ENCODE data around the gene MBP.

The MBP gene

DNA sequence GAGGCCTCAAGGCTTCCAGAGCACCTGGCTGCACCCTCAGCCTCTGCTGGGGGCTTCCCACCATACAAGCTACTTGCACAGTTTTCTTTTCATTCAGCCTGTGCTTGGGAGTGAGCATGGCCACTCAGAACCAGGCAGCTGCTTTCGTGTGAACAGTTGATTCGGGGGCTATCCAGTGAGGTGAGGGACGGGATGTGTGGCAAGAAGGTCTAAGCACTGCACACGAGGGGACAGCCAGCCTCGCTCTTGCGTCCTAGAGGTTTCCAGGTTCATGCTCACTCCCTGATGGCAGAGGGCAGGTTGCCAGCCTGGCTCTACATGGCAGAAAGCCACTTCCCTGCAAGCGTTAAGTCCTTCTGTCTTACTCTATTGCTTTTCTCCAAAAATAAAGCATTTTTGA, 146.2 kb downstream of the MBP start:
- no peak for DNase-seq (ENCODE audit: low read depth in 2 of 2)

DNA sequence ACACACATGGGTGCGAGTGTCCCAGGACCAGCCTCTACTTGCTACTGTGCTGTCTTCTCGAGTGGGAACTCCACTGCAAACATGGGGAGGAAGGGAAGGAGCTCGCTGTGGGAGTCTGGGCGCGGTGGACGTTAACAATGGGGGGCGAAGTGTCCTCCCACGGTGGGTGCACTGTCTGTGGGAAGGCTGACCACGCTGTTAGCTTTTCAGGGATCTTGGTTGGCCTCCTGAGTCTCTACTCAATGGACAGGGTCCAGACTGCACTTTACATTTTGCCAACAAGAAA, 146.7 kb downstream of the MBP start:
- no peak for DNase-seq (ENCODE audit: low read depth in 2 of 2)

DNA sequence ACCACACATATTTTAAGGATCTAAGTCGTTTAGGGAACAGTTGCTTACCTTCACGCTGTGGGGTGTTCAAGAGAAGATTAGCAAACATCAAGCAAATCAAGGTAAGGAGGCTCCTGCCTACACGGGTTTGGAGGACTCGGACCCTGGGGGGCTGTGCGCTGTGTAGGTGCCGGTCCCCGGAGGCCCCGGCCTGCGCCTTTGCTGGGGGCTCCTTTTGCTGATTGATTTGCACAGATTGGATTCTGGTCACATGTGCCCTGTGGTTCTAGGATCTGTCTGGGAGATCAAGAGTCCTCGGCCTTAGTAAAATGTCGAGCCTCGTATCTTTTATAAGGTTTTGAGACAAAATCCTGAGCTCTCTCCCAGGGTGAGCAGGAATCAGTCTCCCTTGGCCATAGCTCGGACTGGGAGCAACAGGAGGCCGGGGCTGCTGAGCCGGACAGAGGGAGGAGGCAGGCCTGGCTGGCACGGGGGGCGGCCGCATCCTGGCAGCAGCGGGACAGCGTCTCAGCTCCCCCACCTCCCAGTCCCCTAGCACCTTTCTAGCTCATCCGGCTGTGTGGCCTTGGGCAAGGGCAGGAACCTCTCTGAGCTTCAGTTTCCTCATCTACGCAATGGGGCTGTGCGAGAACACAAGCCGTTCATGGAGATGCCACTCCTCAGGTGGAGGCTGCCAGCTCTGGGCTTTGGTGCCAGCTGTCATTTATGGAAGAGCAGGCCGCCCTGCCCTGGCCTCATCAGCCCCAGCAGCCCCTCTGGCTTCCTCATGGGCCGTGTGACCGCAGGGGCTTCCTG, 147.2 kb downstream of the MBP start:
- DNase-seq (ENCODE audit: low read depth in 2 of 2): no peak

DNA sequence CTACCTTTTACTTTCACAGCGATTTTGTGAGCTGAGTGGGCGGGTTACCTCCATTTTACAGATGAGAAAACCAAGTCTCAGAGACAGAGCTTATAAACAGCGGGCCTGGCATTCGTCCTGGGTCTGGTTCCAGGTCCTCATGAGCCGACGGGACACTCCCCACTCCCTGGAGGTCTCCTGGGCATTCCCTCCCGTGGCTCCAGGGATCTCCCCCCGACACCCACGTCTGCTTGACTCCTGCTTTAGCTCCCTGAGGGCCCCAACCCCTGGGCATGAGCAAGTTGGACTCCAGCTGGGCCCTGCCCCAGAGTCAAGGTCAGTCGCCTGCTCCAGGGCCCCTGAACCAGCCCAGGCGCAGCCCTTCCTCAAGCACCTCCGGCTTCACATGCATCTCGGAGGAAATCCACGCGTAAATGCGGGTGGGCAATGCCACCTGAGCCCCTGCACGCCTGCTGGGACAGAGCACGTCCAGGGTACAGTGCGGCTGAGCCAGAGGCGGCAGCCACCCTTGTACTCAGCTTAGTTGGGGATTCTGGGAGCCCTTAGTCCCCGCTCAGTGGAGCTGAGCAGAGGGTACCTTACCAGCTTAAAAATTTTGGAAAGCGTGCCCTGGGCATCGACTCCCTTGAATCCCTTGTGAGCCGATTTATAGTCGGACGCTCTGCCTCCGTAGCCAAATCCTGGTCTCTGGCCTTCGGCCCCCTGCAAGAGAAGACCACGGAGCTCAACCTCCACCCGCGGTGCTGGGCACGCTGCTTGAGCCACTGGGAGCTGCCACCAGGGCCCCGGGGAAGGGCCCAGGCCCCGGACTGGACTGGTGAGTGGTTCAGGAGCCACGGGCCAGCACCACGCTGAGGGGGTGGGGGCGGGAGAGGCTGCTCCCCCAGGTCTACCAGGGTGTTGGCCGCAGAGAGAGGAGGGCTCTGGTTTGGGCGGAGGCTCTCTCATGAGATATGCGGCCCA, 148.1 kb downstream of the MBP start:
- DNase-seq (ENCODE audit: low read depth in 2 of 2): no peak

DNA sequence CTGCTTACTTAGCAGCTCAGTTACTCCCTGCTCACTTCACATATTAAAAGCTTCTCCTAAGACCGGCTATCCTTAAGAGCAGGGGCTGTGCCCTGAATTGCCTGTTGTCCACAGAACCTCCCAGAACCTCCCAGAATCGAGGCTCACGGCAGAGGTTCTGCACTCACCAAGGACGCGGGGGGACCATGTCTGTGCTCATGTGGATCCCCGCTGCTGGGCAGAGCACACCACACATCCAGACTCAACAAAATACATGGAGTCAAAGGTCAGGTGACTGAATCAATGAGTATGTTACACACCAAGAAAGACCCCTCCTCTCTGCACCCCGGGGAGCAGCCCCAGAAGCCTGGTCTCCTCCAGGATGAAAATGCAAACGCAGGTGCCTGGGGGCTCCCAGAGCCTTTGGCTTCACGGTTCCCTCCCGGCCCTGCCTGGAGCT, 149.0 kb downstream of the MBP start:
- no peak for DNase-seq (ENCODE audit: low read depth in 2 of 2)

DNA sequence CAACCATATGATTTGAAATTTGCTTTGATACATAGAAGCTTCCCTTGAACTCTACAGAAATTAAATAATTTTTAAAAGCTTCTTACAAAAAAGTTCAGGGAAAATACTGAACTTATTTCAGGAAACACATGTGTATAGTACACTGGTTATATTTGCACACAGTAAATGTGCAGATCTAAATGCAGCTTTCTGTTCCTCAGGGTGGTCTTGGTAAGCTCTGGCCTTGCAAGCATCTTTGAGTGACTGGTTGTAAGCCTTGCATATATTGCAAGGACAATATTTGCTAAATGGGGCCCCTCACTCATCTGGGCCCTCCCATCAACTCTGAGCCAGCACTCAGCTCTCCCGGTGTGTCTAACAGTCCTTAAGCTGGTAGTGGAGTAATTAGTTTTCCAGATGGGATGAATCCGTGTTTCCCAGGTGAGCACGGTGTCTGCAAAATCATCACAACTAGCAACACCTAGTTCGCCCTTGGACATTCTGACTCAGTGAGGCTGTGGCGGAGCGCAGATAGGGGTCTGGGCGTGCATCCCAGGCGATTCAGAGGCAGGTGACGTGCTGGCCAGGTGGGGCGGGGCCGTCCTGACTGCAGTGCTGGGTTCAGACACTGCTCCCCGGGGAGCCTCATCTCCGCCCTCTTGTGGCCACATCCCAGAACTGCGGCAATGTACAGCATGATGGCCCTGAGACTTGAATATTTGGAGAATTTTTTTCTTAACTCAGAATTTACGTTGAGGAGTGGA, 149.6 kb downstream of the MBP start:
- peak; percentile 83 to 85 for DNase-seq (ENCODE audit: low read depth in 2 of 2)

DNA sequence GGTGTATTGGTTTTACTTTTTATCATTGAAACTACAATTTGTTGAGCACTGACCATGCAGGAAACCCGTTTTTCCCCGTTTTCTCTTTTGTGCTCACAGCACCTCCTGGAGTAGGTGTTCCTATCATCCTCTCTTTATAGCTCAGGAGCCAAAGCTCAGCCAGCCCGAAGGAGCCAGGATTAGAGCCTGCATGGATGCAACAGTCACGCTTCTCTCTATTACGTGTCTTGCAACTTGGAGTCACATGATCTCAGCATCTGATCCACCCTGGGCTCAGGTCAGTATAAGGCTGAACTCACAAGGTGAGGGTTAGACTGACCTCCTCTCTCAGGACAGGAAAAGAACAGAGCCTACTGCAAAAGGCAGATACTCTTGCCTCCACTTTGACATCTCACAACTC, 150.5 kb downstream of the MBP start:
- no peak for DNase-seq (ENCODE audit: low read depth in 2 of 2)

DNA sequence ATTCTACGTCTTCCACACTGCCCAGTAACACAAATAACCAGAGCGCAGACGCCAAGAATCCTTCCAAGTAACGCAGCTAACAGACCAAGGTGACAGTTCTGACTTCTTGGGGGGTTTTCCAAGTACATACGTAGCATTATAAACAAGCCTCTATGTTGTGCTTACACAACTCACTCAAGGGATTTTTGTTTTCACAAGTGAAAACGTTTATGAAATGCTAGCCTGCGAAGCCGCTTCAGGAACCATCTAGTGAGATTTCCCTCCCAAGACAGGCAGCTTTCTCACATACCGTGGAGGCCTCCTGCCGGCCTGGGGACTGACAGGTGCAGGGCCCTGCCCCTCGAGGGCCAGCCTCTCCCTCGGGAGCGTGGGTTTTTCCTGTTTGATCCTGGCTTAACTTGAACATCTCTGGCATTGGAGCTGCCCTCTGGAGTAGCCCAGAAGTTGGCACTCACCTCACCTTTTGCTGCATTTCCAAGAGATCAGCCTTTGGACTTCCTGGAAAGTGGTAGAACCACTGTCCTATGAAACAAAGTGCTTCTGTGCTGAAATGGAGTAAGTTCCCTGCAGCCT, 151.1 kb downstream of the MBP start:
- DNase-seq (ENCODE audit: low read depth in 2 of 2): no peak

DNA sequence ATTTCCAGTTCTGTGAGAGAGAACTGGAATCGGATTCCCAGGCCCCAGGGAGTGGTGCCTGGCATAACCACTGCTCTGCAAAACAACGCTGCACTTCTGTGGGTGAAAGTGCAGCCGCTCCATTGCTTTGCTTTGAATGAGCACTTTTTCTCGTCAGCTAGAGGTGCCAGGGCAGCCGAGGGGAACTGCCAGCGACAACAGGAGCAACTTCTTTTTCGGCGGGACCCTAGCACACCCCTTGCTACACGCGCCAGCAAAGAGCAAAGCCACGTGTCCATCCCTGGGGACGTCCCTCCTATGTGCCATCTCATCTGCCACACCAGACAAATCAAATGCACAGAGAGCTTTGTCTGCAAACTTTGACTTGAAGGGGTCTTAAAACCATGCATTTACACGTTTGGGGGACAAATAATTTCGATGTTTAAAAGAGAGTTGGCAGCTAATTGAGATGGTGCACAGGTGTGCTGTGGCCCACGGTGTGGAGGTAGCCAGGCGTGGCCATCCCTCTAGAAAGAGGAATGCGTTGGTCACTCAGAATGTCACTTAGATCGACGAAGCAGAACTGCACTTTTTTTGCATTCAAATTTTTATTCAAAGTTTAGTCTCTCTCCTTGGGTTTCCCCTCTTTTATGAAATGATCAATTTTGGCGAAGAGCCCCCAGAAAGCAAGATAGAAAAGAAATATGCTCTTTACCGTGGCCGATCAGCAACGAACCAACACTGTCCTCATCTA, 151.8 kb downstream of the MBP start:
- no peak for DNase-seq (ENCODE audit: low read depth in 2 of 2)

DNA sequence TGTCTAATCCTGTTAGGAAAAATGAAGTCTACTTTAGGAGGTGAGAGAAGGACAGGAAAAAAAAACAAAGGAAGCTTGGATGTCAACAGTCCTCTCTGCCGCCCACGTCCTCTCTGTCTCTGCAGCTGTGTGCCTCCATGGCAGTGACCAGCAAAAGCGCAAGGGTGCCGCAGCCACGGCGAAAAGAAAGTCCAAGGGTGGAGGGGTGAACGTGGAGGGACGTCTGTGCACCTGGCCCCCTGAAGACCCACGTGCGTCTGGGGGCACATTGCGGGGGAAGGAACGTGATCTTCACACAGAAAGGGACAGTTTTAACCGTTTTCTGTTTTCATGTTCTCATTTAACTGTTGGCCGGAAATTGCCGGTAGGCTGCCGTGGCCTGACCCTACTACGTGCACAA, 152.7 kb downstream of the MBP start:
- DNase-seq (ENCODE audit: low read depth in 2 of 2): no peak

DNA sequence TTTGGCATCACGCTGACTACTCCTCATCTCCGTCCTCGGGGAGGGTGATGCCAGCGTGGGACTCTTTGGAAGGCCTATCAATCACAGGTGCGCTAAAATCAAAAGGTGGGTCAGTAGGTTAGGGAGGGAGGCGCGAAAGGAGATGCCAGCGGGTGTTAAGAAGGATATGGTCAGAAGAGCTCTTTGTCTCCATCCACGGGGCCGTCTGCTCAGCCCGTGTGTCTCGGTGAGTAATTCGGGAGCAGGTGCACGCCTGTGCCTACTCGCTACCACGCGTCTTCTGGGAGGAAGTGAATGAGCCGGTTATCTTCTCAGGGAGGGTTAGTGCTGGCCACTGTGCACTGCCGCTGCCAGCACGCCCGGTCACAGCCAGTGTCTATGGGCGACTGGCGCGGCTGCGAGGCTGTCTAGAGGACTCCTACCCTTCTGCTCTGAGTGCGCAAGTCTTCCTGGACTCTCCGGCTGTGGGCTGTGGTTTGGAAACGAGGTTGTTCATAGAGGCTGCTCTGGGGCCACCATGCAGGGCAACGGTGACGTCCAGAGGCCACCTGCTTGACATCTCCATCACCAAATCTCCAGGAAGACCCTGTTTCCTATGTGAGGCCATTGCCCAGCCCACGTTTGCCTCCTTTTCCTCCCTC, 153.4 kb downstream of the MBP start:
- DNase-seq (ENCODE audit: low read depth in 2 of 2): no peak

DNA sequence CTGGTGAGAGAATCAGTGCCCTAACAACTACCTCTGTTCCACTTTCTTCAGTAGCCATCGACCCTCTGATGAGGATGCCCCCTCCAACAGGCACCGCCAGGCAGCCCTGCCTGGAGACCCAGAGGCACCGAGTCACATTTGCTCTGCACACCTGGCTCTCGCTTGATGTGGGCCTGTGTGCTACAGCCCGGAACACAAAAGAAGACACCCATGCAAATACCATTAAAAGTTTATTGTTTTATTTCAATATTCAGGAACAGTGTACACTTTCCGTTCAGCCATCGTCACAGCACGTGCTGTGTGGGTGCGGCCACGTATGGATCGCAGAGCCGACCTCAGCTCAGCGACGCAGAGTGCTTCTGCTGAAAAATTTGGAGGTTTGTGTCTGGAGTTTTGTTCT, 154.0 kb downstream of the MBP start:
- no peak for DNase-seq (ENCODE audit: low read depth in 2 of 2)

DNA sequence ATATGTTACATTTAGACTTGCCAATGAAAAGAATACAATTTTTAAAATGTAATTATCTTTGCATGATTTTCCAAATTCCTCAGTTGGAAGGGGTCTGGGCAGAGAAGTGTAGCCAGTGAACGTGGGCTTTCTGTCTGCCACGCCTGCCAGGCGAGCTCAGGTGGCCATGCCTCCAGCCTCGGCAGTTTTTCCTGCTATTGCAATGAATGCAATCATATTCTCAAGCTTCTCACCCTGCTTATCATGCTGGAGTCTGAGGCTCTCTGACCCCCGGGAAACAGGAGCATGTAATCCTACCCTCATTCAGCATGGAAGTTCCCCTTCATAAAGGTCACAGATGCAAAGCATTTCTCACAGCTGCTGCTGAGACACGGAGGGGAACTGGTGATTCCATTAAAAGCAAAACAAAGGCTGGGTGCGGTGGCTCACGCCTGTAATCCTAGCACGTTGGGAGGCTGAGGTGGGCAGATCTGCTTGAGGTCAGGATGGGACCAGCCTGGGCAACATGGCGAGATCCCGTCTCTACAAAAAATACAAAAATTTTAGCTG, 154.8 kb downstream of the MBP start:
- DNase-seq (ENCODE audit: low read depth in 2 of 2): no peak

DNA sequence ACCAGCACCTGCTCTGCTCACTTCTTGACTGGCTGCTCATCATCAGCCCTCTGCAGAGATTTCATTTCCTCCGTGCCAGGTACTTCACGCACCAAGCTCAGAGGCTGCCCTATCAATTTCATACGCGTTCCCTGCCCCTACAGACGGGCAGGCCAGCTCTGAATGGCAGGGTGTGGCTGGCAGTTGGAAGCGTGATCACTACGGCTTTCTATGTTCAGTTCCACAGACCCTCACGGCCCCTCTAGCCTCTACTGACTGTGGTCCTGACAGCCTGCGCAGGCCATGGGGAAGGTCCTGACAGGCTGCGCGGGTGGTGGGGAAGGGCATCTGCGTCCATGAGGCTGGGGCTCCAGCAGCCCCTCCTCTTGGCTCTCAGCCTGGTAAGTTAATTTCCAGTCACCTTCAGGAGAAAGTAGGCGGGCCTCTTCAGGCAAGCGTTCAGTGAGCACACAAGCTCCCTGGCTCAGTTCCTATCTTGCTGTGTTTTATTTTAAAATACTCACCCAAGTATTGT, 155.4 kb downstream of the MBP start:
- no peak for DNase-seq (ENCODE audit: low read depth in 2 of 2)

DNA sequence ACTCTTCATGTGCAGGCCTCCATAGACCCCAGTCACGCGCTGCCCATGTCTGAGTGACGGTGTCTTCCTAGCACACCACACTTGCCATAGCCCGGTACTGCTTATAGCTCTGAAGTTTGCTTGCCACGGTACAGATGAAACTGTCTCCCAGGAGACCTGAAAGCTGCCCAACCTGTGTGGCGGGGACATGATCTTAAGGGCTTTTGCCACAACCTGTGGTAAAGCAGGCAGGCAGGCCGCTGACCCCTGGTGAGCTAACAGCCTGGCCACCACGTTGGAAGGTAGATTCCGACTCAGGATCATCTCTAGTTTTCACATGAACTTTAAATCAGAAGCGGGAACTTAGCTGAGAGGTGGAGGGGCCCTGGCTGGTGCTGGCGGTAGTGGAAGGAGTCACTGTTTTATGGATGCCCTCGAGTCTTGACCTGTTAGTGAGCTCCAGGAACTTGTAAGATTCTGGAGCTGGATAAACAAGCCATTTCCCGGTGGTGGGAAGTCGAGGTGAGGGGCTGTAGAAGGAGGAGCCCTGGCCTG, 156.9 kb downstream of the MBP start:
- DNase-seq (ENCODE audit: low read depth in 2 of 2): no peak

DNA sequence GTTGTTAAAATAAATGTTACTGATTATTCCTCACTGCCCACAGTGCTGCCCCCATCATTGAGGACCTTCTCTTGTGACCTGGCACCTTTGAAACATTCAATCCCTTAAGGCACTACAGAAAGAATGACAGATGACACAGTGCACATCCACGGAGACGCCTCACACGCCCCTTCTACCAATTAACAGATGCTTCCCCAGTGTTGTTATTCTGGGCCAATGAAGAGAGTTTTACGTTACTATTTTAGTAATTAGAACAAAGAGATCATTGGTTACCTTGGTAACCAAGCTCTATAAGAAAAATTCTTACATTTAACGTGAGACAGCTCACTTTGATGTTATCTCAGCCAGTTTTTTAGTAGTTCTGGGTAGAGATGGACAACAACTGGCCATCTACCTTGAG, 158.2 kb downstream of the MBP start:
- no peak for DNase-seq (ENCODE audit: low read depth in 2 of 2)

DNA sequence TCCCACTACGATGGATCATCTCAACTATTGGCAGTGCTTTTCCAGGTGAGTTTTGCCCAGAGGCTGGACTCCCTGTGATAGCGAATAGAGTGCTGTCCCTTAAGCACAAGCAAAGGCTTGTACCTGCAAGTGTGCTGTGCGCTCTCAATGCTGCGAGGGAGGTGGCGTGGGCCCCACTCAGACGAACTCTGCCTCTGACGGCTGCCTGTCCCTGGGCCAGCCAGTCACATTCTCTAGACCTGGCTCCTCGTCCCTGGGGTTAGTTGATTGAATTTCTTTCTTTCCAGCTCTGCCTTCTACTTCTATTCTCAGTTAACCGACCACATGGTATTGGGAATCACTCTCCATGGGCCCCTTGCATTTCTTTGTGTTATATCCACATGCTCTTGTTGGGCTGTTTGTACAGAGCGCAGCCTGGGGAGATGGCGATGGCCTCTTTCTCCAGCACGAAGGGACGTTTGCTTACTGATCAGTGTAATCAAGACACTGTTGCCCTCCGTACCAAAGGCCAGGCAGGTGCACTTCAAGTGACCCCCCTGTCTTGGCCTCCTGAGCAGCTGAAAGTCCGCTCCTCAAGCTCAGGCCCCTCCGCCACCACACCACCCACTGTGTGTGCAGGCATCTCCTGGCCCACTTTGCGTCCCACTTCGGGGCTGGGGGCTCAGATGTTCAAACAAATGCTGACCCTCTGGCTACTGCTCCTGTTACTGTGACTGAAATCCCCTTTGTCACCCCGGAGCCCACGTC, 158.9 kb downstream of the MBP start:
- no peak for DNase-seq (ENCODE audit: low read depth in 2 of 2)

DNA sequence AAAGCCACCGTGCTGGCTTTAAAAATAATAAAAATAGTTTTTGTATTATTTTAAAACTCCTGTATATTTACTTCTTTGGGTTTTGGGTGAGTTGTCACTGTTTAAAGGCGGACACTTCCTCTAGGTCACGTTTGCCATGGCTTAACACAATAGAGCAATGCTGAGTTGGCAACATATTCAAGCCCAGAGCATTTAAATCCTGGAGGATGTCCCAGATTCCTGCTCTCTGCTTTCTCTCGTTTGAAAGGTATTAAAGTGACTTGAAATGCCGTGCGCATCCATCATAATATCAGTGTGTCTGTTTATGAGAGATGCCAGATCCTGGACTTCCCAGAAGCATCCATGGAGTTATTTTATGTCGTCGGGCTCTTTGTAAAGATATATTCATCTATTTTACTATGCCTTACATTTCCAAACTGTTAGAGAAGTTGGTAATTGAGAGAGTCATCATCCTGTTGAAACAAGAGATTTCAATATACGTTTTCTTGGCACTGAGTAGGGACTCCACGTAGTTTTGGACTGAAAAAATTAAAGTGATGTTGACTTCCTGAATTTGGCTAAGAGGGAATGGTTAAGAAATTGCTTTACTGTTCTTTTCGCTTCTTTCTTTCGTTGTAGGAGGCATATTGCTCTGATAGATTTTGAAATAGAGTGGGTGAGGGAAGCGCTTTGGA, 159.6 kb downstream of the MBP start:
- no peak for DNase-seq (ENCODE audit: low read depth in 2 of 2)

DNA sequence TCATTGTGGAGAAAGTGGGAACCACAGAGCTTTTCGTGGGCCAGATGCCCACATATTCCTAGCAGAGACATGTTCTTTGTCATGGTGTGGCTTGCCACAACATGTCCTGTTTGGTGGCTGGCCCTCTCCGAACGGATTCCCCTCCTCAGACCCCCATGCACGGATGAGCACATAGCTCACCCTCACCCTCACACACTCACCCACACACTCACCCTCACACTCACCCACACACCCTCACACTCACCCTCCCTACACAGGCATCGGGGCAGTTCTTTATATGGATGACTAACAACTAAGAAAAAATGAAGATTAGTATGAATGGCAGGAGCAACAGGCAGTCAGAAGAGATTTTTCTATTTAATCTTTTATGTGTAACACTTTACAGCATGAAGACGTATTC, 160.3 kb downstream of the MBP start:
- DNase-seq (ENCODE audit: low read depth in 2 of 2): no peak

Data from stimulated activated CD4-positive, alpha-beta T cell treated with anti-CD3 and anti-CD28 coated beads, Interleukin-15, amount 100 ng/mL, for 48 hours (primary cell).